ENCODE measurements around the gene CDC37L1. TPM values are rescaled to one million over a fixed set of nuclear protein-coding genes. Genes with fewer than 3 reads are reported as not detected.
A peak's percentile ranks its signal among the peaks of the same experiment; 100 is the strongest.

Gene CDC37L1
- total and polyA plus RNA-seq, 2 of the 8 experiments (the other 6 are each of a cell fraction or from before 2014, with no cell fraction given), result 4.6 to 23.8 TPM

DNA sequence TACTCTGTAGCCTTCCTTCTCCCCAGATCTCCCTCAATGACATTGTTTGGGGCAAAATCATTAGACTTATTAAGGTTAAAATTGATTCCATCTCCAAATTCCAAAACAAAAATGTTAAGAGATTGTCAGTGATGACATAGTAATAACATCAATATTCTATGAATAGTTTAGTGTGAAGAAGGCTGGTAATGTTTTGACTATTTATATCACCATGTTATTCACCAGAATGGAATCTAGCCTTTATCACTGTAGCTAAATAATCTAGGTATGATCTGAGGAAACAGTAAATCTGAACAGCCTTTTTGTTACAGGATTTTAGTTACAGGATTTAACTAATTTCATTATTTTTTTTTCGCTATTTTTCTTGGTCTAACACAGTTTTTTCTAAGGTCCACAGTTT is 18.2 kb upstream of the CDC37L1 start:
- POLR2A ChIA-PET (ENCODE audit: partially characterized antibody), result interaction anchor here (1.8 kb wide), 1 partner anchor 17 kb away, joined by 6 read pairs; no protein-coding TSS in a partner anchor

More for the DNA sequence above, 18.2 kb upstream of the CDC37L1 start:
- H3K18ac ChIP-seq (ENCODE audit: extremely low read depth, low read length), result no peak overlapping the region
- H2BK5ac ChIP-seq (ENCODE audit: low read depth, low read length), result no peak overlapping the region
- H2BK12ac ChIP-seq (ENCODE audit: low read depth, low read length), result no peak overlapping the region
- no peak overlapping the region for H3K4ac ChIP-seq (replicated peaks; ENCODE audit: insufficient read length, low read depth, low read length)
- no peaks in the 10 kb centered on the region for H3K36me3 ChIP-seq (ENCODE audit: control insufficient read depth in 2 of 4, insufficient read depth in 4 of 4, low read length in 3 of 4)
- H2BK20ac ChIP-seq (ENCODE audit: low read length), result no peak overlapping the region
- peaks cover 3 to 9% of the 10 kb centered on the region in 2 experiments; a peak in 2 of 4 replicates for H3K79me2 ChIP-seq (ENCODE audit: control insufficient read depth in 1 of 2, insufficient read depth in 2 of 2, low read length in 2 of 2)
- no peak overlapping the region for H3K56ac ChIP-seq (replicated peaks; ENCODE audit: insufficient read length, low read depth, low read length)
- H3K79me1 ChIP-seq (ENCODE audit: low read depth, low read length), result peaks cover 6% of the 10 kb centered on the region; the same call in 1 of the 2 replicates
- no peaks in the 10 kb centered on the region for H4K20me1 ChIP-seq (replicated peaks in 1 of 2; ENCODE audit: control insufficient read depth in 1 of 2, insufficient read depth in 2 of 2, low read length in 2 of 2)
- no peak overlapping the region for H3K14ac ChIP-seq (ENCODE audit: insufficient read length)
- no peak overlapping the region for H4K5ac ChIP-seq (ENCODE audit: insufficient read length, low read depth, low read length)
- no peak overlapping the region for H2AK5ac ChIP-seq (ENCODE audit: low read depth, low read length)
- no peak overlapping the region for H4K8ac ChIP-seq (ENCODE audit: extremely low read depth, insufficient read depth, low read length)
- H4K91ac ChIP-seq (replicated peaks; ENCODE audit: insufficient read length, low read length), result no peak overlapping the region
- no peaks in the 10 kb centered on the region for H3K9me3 ChIP-seq (ENCODE audit: insufficient read depth in 2 of 2, low read depth in 1 of 2, low read length in 1 of 2)
- H3K23ac ChIP-seq (ENCODE audit: insufficient read length), result no peak overlapping the region
- H3K27ac ChIP-seq (ENCODE audit: low read depth, low read length), result no peak overlapping the region
- H3K4me2 ChIP-seq (ENCODE audit: insufficient read depth in 1 of 2, low read depth in 2 of 2, low read length in 2 of 2), result peak overlapping the region in 1 of 2 experiments; percentile 94; a peak in 2 of 4 replicates
- no peak overlapping the region for H3K9ac ChIP-seq (replicated peaks in 1 of 4; ENCODE audit: extremely low read depth in 1 of 4, low read depth in 3 of 4, low read length in 3 of 4)
- H2BK120ac ChIP-seq (replicated peaks; ENCODE audit: low read depth, low read length), result no peak overlapping the region
- no peak overlapping the region for H2AFZ ChIP-seq (ENCODE audit: low read length)
- no peaks in the 10 kb centered on the region for H3K27me3 ChIP-seq (replicated peaks in 1 of 4; ENCODE audit: control insufficient read depth in 3 of 4, extremely low read depth in 1 of 4, insufficient read depth in 3 of 4, low read length in 3 of 4)
- no peak for DNase-seq (ENCODE audit: low read depth in 1 of 2, low spot score in 2 of 2)
- CTCF ChIA-PET (ENCODE audit: partially characterized antibody), result interaction anchor here (0.6 to 1.4 kb wide), 5 partner anchors 8 to 577 kb away, joined by 3 to 7 read pairs (median 3); partner anchors contain the start of gene AK3
- H3K4me3 ChIP-seq (ENCODE audit: extremely low read depth in 1 of 4, insufficient read depth in 2 of 4, low read depth in 3 of 4, low read length in 4 of 4), result peak overlapping the region in 1 of 4 experiments; percentile 84; a peak in 2 of 8 replicates
- no peak for TF ChIP-seq KDM5A (IDR thresholded peaks at IDR 0.05; ENCODE audit: low read length)
- TF ChIP-seq GTF2F1 (IDR thresholded peaks at IDR 0.05; ENCODE audit: borderline replicate concordance, low read depth, low read length), result no peak
- no peak for TF ChIP-seq RAD21 (IDR thresholded peaks at IDR 0.05 in 1 of 2, conservative IDR thresholded peaks at IDR 0.05 in 1 of 2; ENCODE audit: low read depth in 2 of 2, low read length in 2 of 2)
- no peak for TF ChIP-seq CEBPB (IDR thresholded peaks at IDR 0.05; ENCODE audit: low read depth, low read length)
- no peak for TF ChIP-seq HDAC2 (IDR thresholded peaks at IDR 0.05; ENCODE audit: borderline replicate concordance in 1 of 2, low read depth in 2 of 2, low read length in 2 of 2)
- no peak for TF ChIP-seq SP2 (IDR thresholded peaks at IDR 0.05; ENCODE audit: low read length)
- TF ChIP-seq EGR1 (IDR thresholded peaks at IDR 0.05; ENCODE audit: borderline replicate concordance, low read depth, low read length), result no peak
- no peak for FAIRE-seq
- peaks cover 13% of the 10 kb centered on the region for H3K23me2 ChIP-seq (ENCODE audit: low read depth, low read length)
- peaks cover 4 to 19% (median 9%) of the 10 kb centered on the region in 4 experiments for H3K4me1 ChIP-seq (replicated peaks in 1 of 4; ENCODE audit: control insufficient read depth in 3 of 4, insufficient read depth in 4 of 4, low read length in 3 of 4)
- H2BK15ac ChIP-seq (ENCODE audit: low read length), result no peak overlapping the region
- 67% methylated on average over 1 of the region's 1 CpG; no CpG with 5 or more reads in 1 of the 2 experiments for WGBS, 2 experiments (ENCODE audit: extremely low coverage in 1 of 2, insufficient coverage in 1 of 2, insufficient read length in 1 of 2, insufficient replicate concordance in 2 of 2, low coverage in 1 of 2, low lambda C conversion rate in 2 of 2, missing lambda C conversion rate in 1 of 2)
